NCI-H226 (cell line): ENCODE data around the gene GABBR2.
A peak's percentile ranks its signal among the peaks of the same experiment; 100 is the strongest.

Experiments
- DNase-seq: peaks from one replicate; pipeline ENCODE4 v3.0.0-alpha.2; 2015

Gene GABBR2

DNA sequence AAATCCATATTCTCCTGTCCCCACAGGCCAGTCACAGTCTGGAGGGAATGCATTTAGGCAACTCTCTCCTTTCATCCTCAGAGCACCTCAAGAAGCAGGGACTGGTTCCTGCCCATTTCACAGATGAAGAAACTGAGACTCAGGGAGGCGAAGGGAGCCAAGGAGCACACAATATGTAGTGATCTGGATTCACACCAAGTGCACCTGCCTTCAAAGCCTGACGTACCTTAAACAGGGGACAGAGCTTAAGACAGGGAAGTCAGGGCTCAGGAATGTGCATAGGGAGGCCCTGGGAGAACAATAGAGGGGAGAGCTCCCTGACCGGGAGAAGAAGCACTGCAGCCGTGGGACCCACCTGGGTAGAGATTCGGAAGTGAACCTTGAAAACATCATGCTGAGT is 83.0 kb downstream of the GABBR2 start:
- no peak for DNase-seq

DNA sequence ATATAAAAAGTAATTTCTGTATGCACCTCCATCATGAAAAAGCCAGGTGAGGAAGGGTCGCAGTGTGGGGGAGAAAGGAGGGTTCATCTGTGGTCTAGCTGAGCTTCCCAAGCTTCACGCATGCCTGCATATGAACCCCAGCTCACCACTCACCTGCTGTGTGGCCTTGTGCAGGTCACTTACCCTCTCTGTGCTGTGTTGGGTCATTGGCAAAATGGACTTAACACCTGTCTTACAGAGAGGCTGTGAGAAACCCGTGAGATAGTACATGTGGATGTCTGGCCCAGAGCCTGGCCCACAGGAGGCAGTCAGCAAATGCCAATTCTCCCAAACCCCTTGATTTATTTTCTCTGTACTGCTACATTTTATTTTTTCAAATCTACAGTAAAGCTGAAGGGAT is 88.9 kb downstream of the GABBR2 start:
- no peak for DNase-seq

DNA sequence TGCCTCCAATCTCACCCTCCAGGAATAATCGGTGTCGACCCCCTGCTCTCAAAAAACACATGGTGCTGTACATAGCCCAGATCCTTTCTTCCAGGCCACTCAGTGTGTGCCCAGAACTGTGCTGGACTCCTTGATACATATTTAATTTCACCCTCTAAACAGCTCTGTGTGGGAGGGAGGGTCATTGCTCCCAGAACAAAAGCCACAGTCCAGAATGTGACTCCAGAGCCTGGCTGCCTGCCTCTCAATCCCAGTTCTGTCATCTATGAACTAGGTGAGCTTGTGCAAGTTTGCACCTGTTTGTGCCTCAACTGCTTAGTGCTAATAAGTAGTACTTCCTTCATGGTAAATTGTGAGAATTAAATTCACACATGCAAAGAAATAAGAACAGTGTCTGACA is 93.1 kb downstream of the GABBR2 start:
- no peak for DNase-seq

- DNase-seq: no peak
These were observed 93.8 kb downstream of the GABBR2 start for GRCh38 chr9:98614941-98615340.

- no peak for DNase-seq
These were observed 96.5 kb downstream of the GABBR2 start for GRCh38 chr9:98612061-98612752.

- no peak for DNase-seq
These were observed 97.4 kb downstream of the GABBR2 start for GRCh38 chr9:98611319-98611718.

DNA sequence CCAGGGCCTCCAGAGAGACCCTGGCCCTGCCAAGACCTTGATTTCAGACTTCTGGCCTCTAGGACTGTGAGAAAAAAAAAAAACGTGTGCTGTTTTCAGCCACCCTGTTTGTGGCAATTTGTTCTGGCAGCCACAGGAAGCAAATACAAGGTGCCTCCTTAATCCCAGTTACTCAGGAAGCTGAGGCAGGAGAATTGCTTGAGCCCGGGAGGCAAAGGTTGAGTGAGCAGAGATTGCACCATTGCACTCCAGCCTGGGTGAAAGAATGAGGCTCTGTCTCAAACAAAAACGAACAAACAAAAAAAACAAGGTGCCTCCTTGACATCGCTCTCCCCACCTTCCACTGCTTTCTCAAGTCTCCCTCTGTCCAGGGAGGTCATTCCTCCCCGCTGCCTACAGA is 98.0 kb downstream of the GABBR2 start:
- no peak for DNase-seq

GRCh38 chr9:98610211-98610610 is 98.5 kb downstream of the GABBR2 start:
- DNase-seq: no peak

GRCh38 chr9:98609646-98610045 is 99.1 kb downstream of the GABBR2 start:
- no peak for DNase-seq

- peak; percentile 42 for DNase-seq
These were observed 100.9 kb downstream of the GABBR2 start for GRCh38 chr9:98607787-98608186.

DNA sequence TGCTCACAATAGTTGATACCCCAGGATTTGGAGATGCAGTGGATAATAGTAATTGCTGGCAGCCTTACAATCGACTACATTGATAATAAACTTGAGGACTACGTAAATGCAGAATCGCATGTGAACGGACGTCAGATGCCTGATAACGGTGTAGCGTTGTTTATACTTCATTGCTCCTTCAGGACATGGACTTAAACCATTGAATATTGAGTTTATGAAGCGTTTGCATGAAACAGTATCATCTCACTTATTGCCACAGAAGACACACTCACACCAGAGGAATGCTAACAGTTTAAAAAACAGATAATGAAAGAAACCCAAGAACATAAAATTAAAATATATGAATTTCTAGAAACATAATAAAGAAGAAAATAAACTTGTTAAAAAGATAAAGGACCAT is 101.6 kb downstream of the GABBR2 start:
- DNase-seq: no peak

- no peak for DNase-seq
These were observed 102.0 kb downstream of the GABBR2 start for GRCh38 chr9:98606730-98607129.

- DNase-seq: no peak
These were observed 103.6 kb downstream of the GABBR2 start for GRCh38 chr9:98605116-98605515.

GRCh38 chr9:98603821-98604383 is 104.8 kb downstream of the GABBR2 start:
- peak; percentile 8 for DNase-seq

DNA sequence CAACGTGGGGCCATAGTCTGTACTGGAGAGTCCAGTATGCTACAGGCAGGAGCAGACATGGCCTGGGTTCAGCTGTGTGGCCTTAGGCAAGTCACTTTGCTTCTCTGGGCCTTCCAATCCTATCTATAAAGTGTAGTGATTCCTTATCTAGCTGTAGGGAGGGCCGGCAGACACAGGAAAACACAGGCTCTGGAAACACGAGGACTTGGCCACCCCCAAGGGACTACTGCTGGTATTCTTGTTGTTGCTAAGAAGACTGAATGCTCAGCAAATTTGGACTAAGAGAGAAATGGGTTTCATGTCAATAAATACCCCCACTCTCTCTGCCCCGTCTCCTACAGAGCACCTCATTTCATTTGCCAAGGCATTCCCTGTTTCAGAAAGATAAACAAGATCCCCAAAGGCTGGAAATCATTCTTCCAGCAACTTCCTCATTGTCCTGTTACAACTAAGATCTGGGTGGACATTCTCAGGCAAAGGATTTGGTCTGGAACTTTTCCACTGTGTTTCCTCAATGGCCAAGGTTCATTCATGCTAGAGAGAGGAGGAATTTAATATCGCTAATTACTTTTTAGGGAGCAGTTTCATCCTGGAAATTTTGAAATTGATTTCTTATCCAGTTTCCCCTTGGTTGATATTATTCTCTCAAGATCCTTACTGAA is 105.8 kb downstream of the GABBR2 start:
- DNase-seq: no peak

DNA sequence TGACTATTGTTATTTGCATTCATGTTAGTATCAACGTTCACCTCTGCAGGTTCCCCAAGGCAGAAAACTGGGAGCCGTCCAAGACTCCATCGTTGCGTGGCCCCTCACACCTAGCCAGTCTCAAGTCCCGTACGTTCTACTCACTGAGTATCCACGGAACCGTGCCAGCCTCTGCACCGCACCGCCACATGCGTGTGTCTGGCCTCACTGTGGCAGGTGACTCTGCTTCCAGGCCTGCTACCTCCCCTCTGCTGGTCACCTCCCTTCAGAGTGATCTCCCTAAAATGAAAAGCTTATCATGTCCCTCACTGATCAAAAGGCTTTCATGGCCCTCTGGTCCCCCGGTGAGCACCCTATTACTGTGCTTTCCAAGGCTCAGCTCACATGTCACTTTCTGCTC is 108.1 kb downstream of the GABBR2 start:
- DNase-seq: no peak

GRCh38 chr9:98599566-98600216 is 109.0 kb downstream of the GABBR2 start:
- DNase-seq: no peak

- DNase-seq: no peak
These were observed 109.9 kb downstream of the GABBR2 start for GRCh38 chr9:98598861-98599260.

DNA sequence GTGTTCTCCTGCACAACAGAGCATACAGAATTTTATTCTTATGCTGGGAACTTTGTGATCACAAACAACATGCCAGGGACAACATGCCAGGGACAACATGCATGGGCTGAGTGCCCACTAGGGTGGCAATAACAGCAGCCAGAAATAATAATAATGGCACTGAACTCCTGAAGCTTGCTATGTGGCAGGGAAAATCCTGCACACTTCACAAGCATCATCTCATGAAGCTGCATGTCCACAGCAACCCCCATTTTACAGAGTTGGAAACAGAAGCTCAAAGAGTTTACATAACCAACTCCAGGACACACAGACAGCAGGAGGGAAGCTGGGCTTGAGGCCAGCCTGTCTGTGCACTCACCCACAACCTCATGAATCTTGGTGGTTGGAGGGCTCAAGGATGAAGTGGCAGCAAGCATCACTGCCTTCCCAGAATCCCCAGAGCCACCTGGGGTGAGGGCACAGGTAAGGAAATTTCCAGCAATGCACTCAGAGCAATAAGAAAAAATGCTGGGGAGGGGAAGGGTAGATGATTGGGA is 111.4 kb downstream of the GABBR2 start:
- no peak for DNase-seq

GRCh38 chr9:98596486-98596885 is 112.2 kb downstream of the GABBR2 start:
- DNase-seq: no peak

DNA sequence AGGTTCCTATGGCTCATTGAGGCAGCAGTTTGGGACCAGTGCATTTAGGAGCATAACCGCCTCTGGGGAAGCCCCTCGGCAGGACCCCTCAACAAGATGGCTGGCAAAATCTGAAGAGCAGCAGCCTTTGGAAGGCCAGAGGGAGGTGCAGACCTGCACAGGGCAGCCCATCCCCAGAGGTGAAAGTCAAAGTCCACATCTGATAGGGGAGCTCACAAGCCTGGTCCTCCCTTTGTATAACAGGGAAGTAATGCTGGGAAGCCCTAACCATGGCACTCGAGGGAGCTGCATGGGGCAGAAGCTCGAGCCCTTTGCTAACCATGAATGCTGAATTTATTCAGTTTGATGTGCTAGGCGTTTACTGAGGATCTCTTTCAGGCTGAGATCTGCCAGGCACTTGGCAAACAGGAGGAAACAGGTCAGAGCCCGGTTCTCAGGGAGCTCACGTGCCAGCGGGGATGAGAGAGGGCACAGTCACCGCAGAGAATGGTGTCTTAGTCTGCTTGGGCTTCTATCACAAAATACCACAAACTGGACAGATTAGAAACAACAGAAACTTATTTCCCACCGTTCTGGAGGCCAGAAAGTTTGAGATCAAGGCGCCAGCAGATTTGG is 114.1 kb downstream of the GABBR2 start:
- DNase-seq: no peak

- DNase-seq: no peak
These were observed 115.1 kb downstream of the GABBR2 start for GRCh38 chr9:98593354-98594253.
